ENCODE data around the gene KIF3A.

KIF3A gene

DNA sequence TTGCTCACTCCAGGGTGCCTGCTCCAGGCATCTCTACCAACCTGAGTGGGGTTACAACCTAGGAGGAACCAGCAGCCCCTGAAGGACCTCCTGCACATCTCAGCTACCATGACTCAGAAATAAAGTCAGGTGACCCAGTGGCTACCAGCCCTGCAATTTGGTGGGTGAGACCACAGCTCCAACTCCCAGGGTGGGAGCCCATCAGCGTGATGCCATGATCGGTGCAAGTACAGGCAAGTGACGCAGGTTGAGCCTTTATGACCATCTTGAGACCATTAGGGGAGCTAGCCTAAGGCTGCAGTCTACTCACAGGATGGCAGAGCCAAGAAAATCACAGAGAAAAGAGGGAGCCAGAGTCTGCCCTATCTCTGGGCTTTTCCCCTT lies 31.1 kb upstream of the KIF3A start:
- H3K9me3 ChIP-seq (ENCODE audit: control insufficient read depth, insufficient read depth, low read length), result no peaks in the 10 kb centered on the region
- H3K9me2 ChIP-seq (replicated peaks; ENCODE audit: control insufficient read depth, low read length), result no peaks in the 10 kb centered on the region
- no peaks in the 10 kb centered on the region for H3K36me3 ChIP-seq (ENCODE audit: control insufficient read depth, low read length)
- H3K4me3 ChIP-seq (ENCODE audit: low read length), result no peak overlapping the region
- no peaks in the 10 kb centered on the region for H3K79me2 ChIP-seq (ENCODE audit: control insufficient read depth, low read length)
- no peaks in the 10 kb centered on the region for H4K20me1 ChIP-seq (ENCODE audit: control insufficient read depth, insufficient read depth, low read depth, low read length)
- no peak for TF ChIP-seq EZH2phosphoT487 (IDR thresholded peaks at IDR 0.05; ENCODE audit: borderline replicate concordance, low read length)
- no peak for TF ChIP-seq CTCF (IDR thresholded peaks at IDR 0.05; ENCODE audit: low read depth, low read length, poor library complexity, severe bottlenecking)
- H3K27ac ChIP-seq (ENCODE audit: low read depth, low read length), result no peak overlapping the region
- H3F3A ChIP-seq (ENCODE audit: control insufficient read depth, insufficient read depth), result no peaks in the 10 kb centered on the region
- peaks cover 4% of the 10 kb centered on the region for H3K27me3 ChIP-seq (ENCODE audit: control insufficient read depth, low read length)
- H3K4me1 ChIP-seq (ENCODE audit: control insufficient read depth, low read length), result no peaks in the 10 kb centered on the region
- no peak overlapping the region for H3K4me2 ChIP-seq (ENCODE audit: low read length)

GRCh38 chr5:132767150-132767549 lies 29.8 kb upstream of the KIF3A start:
- TF ChIP-seq EZH2phosphoT487 (IDR thresholded peaks at IDR 0.05; ENCODE audit: borderline replicate concordance, low read length), result no peak
- TF ChIP-seq CTCF (IDR thresholded peaks at IDR 0.05; ENCODE audit: low read depth, low read length, poor library complexity, severe bottlenecking), result no peak
- H3K4me1 ChIP-seq (ENCODE audit: control insufficient read depth, low read length), result no peaks in the 10 kb centered on the region
- H3K79me2 ChIP-seq (ENCODE audit: control insufficient read depth, low read length), result no peaks in the 10 kb centered on the region
- no peaks in the 10 kb centered on the region for H4K20me1 ChIP-seq (ENCODE audit: control insufficient read depth, insufficient read depth, low read depth, low read length)
- no peak overlapping the region for H3K27ac ChIP-seq (ENCODE audit: low read depth, low read length)
- no peak overlapping the region for H3K4me2 ChIP-seq (ENCODE audit: low read length)
- H3F3A ChIP-seq (ENCODE audit: control insufficient read depth, insufficient read depth), result no peaks in the 10 kb centered on the region
- no peaks in the 10 kb centered on the region for H3K36me3 ChIP-seq (ENCODE audit: control insufficient read depth, low read length)
- no peaks in the 10 kb centered on the region for H3K9me3 ChIP-seq (ENCODE audit: control insufficient read depth, insufficient read depth, low read length)
- H3K4me3 ChIP-seq (ENCODE audit: low read length), result no peak overlapping the region
- H3K9me2 ChIP-seq (replicated peaks; ENCODE audit: control insufficient read depth, low read length), result no peaks in the 10 kb centered on the region
- peaks cover 4% of the 10 kb centered on the region for H3K27me3 ChIP-seq (ENCODE audit: control insufficient read depth, low read length)

GRCh38 chr5:132766806-132767055 lies 29.4 kb upstream of the KIF3A start:
- TF ChIP-seq CTCF (IDR thresholded peaks at IDR 0.05; ENCODE audit: low read depth, low read length, poor library complexity, severe bottlenecking) (no peak), EZH2phosphoT487 (IDR thresholded peaks at IDR 0.05; ENCODE audit: borderline replicate concordance, low read length) (no peak)
- no peaks in the 10 kb centered on the region for H3K79me2 ChIP-seq (ENCODE audit: control insufficient read depth, low read length)
- H3K36me3 ChIP-seq (ENCODE audit: control insufficient read depth, low read length), result no peaks in the 10 kb centered on the region

More at GRCh38 chr5:132766806-132767055, 29.4 kb upstream of the KIF3A start:
- no peaks in the 10 kb centered on the region for H3K9me2 ChIP-seq (replicated peaks; ENCODE audit: control insufficient read depth, low read length)
- H3K9me3 ChIP-seq (ENCODE audit: control insufficient read depth, insufficient read depth, low read length), result no peaks in the 10 kb centered on the region
- H4K20me1 ChIP-seq (ENCODE audit: control insufficient read depth, insufficient read depth, low read depth, low read length), result no peaks in the 10 kb centered on the region
- no peaks in the 10 kb centered on the region for H3K4me1 ChIP-seq (ENCODE audit: control insufficient read depth, low read length)
- H3K27me3 ChIP-seq (ENCODE audit: control insufficient read depth, low read length), result peaks cover 4% of the 10 kb centered on the region
- no peak overlapping the region for H3K4me3 ChIP-seq (ENCODE audit: low read length)
- no peak overlapping the region for H3K4me2 ChIP-seq (ENCODE audit: low read length)
- no peak overlapping the region for H3K27ac ChIP-seq (ENCODE audit: low read depth, low read length)
- no peaks in the 10 kb centered on the region for H3F3A ChIP-seq (ENCODE audit: control insufficient read depth, insufficient read depth)
